Esophagus mucosa (tissue), 1 donor: ENCODE measurements around the gene CACNA1I. TPM values are rescaled to one million over a fixed set of nuclear protein-coding genes. Genes with fewer than 3 reads are reported as not detected.

Source experiments
- ATAC-seq: fragments of 200-7000 bp; cut with Tn5 transposase; one replicate; pipeline ENCODE4 v1.9.1; 2020
- total RNA-seq: library from RNA; stranded (reverse); gene quantifications from one replicate; pipeline ENCODE4 v1.2.4, GENCODE V29; 2023
- donor health status: DM: yes; HTN: yes; CAD: no.

Gene CACNA1I
- total RNA-seq, 1 donor from 2014 or later = 0.08 TPM

- ATAC-seq = no peak
Measured at GRCh38 chr22:39651053-39651996, 80.8 kb downstream of the CACNA1I start.

DNA sequence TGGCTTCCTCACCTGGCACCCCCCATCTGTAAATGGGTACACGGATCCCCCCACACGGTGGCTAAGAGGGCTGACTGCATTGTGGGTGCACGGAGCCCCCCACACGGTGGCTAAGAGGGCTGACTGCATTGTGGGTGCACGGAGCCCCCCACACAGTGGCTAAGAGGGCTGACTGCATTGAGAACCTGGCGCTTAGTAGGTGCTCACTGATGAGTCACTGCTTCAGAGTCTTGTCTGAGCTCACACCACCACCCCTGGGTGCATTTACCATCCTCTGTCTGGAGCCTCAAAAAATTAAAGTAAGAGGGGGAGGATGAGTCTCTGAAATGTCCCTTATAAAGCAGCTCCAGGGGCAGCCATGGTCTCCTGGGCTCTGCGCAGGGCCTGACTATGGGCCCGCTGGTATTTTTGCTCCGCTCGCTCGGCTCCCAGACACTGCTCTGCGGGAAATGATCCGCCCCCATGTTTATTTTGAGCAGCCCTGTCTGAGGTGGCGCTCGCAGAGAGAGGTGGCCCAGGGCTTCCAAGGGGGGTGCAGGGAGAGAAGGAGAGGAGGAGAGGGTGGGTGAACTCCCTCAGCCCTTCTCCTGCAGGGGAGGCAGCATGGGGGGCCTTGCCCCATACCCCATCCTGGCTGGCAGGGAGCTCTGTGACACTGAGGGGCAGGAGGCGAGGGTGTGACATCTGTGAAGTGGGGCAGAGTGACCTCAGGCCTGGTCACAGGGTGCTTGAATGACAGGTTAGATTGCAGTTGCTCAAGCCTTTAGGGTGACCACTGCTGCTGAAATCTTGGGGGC is 82.6 kb downstream of the CACNA1I start:
- no peak for ATAC-seq

- no peak for ATAC-seq
Measured at GRCh38 chr22:39653787-39654077, 83.2 kb downstream of the CACNA1I start.

- ATAC-seq = no peak
Measured at GRCh38 chr22:39654131-39654926, 83.8 kb downstream of the CACNA1I start.

DNA sequence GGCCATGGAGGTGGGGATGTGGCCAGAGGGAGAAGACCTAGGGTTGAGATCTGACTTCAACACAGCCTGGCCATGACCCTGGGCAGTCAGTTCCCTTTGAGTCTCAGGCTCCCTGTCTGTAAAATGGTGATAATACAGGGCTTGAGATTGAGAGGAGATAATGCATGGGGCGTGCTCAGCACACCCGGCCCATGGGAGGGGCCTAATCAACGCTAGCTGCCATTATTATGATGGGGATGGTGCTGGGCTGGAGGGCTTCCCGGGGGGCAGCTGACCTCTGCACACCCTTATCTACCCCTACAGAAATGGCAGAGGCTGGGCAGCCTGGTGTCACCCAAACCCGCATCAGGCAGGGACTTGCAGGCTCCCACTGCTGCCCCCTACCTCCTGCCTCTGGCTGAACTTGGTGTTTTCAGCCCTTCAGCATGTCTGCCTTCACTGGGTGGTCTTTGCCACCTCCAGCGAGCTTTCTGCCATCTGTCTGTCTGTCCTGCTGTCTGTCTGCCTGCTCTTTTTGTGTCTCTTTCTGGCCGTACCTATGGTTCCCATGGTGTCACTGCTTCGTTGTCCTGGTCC is 84.5 kb downstream of the CACNA1I start:
- ATAC-seq = no peak

DNA sequence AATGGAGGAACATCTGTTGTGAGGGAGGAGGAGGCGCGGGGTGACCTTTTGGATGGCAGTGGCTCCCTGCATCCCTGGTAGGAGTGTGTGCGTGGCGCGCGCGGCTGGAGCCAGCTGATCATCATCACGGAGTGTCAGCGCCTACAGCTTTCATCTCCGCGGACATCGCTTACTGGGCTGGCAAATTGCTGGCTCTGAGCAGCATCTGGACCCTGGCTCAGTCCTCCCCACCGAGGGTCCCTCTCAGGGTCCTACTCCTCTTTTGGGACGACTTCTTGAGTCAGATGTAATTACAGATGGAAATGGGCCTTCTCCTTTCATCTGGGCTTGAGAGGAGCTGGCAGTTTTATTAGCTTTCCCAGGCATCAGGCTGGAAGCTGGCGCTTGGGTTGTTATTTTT is 85.3 kb downstream of the CACNA1I start:
- no peak for ATAC-seq

GRCh38 chr22:39656495-39657490 is 86.2 kb downstream of the CACNA1I start:
- no peak for ATAC-seq

DNA sequence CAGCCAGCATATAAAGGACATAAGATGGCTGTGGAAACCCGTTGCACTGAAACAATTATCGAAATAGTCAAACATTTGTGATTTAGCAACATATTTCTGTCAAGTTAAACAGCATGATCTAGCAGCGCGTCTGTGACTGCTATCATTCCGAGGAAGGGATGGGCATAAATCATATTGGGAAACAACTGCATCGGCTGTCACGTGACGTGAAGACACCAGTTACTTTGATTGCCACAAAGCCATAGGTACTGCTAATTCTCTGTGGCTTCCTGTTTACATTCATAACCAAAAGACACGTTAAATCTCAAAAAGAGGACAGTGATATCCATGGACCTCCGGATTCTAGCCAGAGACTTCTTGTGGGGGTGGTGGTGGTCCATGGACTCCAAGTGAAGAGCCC is 87.8 kb downstream of the CACNA1I start:
- no peak for ATAC-seq

DNA sequence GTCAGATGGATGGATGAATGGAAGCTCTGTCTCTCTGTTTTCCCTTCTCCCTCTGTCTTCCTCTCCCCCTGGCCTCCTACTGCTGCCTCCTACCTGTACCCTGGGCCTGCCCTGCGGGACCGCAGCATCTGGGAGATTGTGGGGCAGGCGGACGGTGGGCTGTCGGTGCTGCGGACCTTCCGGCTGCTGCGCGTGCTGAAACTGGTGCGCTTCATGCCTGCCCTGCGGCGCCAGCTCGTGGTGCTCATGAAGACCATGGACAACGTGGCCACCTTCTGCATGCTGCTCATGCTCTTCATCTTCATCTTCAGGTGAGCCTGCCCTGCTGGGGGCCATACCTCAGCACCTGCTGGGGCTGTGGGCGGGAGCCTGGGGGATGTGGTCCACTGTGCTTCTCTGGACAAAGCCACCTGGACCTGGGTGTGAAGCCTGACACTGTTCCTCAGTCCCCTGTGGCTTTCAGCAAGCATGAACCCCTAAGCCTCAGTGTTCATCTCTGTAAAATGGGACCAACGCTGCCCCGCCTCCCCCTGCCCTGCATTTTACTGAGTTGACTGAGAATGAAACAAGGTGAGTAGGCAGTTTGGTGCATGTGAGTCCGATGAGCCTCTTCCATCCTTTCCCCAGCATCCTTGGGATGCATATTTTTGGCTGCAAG is 88.4 kb downstream of the CACNA1I start:
- no peak for ATAC-seq

- no peak for ATAC-seq
Measured at GRCh38 chr22:39661501-39661841, 90.9 kb downstream of the CACNA1I start.

DNA sequence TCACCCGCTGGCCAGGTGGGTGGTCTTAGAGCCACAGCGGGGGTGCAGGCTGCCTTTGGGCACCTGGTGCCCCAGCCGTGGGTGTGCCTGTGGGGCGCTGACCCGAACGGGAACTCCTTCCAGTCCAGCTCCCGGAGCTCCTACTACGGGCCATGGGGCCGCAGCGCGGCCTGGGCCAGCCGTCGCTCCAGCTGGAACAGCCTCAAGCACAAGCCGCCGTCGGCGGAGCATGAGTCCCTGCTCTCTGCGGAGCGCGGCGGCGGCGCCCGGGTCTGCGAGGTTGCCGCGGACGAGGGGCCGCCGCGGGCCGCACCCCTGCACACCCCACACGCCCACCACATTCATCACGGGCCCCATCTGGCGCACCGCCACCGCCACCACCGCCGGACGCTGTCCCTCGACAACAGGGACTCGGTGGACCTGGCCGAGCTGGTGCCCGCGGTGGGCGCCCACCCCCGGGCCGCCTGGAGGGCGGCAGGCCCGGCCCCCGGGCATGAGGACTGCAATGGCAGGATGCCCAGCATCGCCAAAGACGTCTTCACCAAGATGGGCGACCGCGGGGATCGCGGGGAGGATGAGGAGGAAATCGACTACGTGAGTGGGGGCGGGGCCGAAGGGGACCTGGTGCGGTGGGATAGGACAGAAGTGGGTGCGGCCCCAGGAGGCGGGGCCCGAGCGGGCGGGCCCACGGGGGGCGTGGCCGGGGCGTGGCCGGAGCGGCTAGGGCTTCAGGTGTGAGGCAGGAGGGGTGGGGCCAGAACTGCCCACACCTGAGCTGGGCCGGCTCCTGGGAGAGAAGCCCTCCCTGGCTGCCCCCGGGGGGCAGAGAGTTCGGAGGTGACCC is 91.5 kb downstream of the CACNA1I start:
- peak; percentile 44 for ATAC-seq

- ATAC-seq = no peak
Measured at GRCh38 chr22:39662686-39663052, 92.1 kb downstream of the CACNA1I start.

DNA sequence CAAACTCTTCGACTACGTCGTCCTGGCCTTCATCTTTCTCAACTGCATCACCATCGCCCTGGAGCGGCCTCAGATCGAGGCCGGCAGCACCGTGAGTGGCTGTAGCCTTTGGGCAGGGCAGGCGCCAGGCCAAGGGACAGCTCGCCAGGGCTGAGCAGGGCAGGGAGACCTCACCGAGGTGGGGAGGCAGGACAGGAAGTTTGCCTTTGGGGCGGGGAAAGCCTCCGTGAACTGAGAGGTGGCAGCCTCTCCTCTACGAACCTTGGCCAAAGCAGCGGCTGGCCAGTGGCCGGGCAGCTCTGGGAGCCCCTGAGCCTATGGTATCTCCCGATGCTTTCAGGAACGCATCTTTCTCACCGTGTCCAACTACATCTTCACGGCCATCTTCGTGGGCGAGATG is 93.2 kb downstream of the CACNA1I start:
- no peak for ATAC-seq

DNA sequence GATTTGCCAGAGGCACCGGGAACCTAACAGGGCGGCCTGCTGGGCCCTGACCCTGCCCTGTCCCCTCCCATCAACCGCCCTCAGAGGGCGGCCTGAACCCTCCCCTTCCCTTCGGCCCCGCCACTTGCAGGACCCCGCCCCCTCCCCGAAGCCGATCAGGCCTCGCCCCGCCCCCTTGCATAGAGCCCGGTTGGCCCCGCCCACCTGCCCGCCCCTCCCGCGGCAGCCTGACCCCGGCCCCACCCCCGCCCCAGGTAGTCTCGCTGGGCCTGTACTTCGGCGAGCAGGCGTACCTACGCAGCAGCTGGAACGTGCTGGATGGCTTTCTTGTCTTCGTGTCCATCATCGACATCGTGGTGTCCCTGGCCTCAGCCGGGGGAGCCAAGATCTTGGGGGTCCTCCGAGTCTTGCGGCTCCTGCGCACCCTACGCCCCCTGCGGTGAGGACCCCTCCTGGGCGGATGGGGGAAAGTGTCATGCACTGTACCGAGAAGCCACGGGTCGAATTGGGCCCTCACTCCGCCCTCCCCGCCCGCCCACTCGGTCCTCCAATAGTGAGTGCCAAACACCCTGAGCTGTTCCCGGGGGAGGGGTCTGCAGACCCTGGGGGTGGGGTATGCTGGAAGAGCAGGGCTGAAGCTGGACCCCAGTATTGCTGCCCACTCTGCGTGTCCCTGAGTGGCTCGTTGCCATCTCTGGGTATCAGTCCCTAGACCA is 94.1 kb downstream of the CACNA1I start:
- ATAC-seq = no peak

DNA sequence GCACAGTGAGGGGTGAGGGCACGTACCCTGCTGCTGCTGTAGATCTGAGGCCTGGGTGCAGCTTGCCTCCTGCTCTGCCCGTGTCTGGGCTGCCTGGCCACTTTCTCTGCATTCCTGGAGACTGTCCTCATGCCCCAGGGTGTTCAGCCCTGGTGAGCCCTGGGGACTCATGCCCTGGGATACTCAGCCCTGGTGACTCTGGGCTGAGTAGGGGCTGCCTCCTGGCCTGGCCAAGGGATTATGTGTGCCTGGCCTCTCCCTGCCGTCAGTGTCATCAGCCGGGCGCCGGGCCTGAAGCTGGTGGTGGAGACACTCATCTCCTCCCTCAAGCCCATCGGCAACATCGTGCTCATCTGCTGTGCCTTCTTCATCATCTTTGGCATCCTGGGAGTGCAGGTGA is 94.7 kb downstream of the CACNA1I start:
- ATAC-seq = no peak

- ATAC-seq = no peak
Measured at GRCh38 chr22:39665661-39666431, 95.3 kb downstream of the CACNA1I start.

DNA sequence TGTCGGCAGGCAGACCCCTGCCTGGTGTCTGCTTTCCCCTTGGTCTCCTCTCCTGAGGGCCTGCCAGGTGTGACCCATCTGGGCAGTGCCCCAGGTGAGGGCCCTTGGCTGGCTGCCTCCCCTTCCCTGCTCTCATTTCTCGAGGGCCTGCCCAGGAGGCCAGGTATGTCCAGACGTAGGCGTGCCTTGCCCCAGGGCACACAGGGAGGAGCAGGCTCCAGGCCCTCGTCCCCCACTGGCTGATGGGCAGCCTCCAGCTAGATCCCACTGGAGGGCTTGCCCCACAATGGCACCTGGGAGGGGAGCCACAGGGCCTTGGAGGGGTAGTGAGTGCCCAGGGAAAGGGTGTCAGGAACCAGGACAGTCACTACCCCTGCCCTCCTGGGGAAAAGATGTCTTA is 95.9 kb downstream of the CACNA1I start:
- no peak for ATAC-seq

DNA sequence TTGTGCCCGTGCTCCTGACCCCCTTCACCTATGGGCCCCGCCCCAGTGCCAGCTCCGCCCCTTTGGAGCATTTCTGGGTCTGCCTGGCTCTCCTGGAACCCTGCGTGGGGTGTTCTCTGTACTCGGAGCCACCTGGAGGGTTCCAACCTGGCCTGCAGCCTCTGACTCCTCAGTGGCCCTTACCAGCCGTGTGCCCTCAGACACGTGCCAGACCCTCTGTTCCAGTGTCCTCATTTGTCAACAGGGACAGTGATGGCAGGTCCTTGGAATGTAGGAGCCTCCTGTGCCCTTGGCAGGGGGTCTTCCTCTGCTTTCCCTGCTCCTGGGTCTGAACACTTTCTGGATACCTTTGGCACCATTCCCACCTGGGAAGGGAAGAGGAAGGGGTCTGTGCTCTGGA is 96.4 kb downstream of the CACNA1I start:
- ATAC-seq = no peak

DNA sequence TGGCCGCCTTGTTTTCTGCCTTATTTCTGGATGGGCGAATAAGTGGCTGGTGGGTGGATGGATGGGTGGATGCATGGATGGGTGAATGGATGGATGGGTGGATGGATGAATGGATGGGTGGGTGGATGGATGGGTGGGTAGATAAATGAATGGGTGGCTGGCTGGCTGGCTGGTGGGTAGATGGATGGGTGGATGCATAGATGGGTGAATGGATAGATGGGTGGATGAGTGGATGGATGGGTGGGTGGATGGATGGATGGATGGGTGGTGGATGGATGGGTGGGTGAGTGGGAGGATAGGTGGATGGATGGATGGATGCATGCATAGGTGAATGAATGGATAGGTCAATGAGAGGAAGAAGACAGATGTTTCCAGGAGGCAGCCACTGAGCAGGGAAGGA is 98.9 kb downstream of the CACNA1I start:
- ATAC-seq = no peak
